ENCODE data around the gene FAM168A.
A peak's percentile ranks its signal among the peaks of the same experiment; 100 is the strongest.

The FAM168A gene

GRCh38 chr11:73382183-73382582 lies 215.7 kb downstream of the FAM168A start:
- Histone ChIP-seq H3K9ac (ENCODE audit: low read depth, low read length) (no peak overlapping the region), H3K9me3 (ENCODE audit: insufficient read depth, low read depth, low read length) (no peaks in the 10 kb centered on the region), H3K36me3 (ENCODE audit: insufficient read depth, low read depth, low read length) (no peaks in the 10 kb centered on the region), H3K4me1 (ENCODE audit: insufficient read depth, low read length) (no peaks in the 10 kb centered on the region; the same call in 1 of the 2 replicates), H3K27me3 (ENCODE audit: insufficient read depth, low read length) (peaks cover 9% of the 10 kb centered on the region), H3K4me3 (ENCODE audit: low read length) (no peak overlapping the region), H3K27ac (ENCODE audit: low read length) (no peak overlapping the region)

- Histone ChIP-seq H3K4me1 (ENCODE audit: insufficient read depth, low read length) (no peaks in the 10 kb centered on the region; the same call in 1 of the 2 replicates), H3K36me3 (ENCODE audit: insufficient read depth, low read depth, low read length) (no peaks in the 10 kb centered on the region), H3K27ac (ENCODE audit: low read length) (no peak overlapping the region), H3K27me3 (ENCODE audit: insufficient read depth, low read length) (peaks cover 15% of the 10 kb centered on the region), H3K9ac (ENCODE audit: low read depth, low read length) (no peak overlapping the region), H3K4me3 (ENCODE audit: low read length) (no peak overlapping the region), H3K9me3 (ENCODE audit: insufficient read depth, low read depth, low read length) (no peaks in the 10 kb centered on the region)
Measured at GRCh38 chr11:73381589-73381988, 216.3 kb downstream of the FAM168A start.

GRCh38 chr11:73380897-73381410 lies 217.0 kb downstream of the FAM168A start:
- H3K9me3 ChIP-seq (ENCODE audit: insufficient read depth, low read depth, low read length), result no peaks in the 10 kb centered on the region
- peaks cover 16% of the 10 kb centered on the region for H3K27me3 ChIP-seq (ENCODE audit: insufficient read depth, low read length)
- H3K4me3 ChIP-seq (ENCODE audit: low read length), result no peak overlapping the region
- no peaks in the 10 kb centered on the region for H3K36me3 ChIP-seq (ENCODE audit: insufficient read depth, low read depth, low read length)
- no peaks in the 10 kb centered on the region; the same call in 1 of the 2 replicates for H3K4me1 ChIP-seq (ENCODE audit: insufficient read depth, low read length)
- no peak overlapping the region for H3K9ac ChIP-seq (ENCODE audit: low read depth, low read length)
- no peak overlapping the region for H3K27ac ChIP-seq (ENCODE audit: low read length)

- Histone ChIP-seq H3K27ac (ENCODE audit: low read length) (no peak overlapping the region), H3K4me3 (ENCODE audit: low read length) (no peak overlapping the region)
Measured at GRCh38 chr11:73380331-73380730, 217.6 kb downstream of the FAM168A start.

GRCh38 chr11:73379189-73379880 lies 218.6 kb downstream of the FAM168A start:
- no peaks in the 10 kb centered on the region for H3K9me3 ChIP-seq (ENCODE audit: insufficient read depth, low read depth, low read length)
- H3K4me3 ChIP-seq (ENCODE audit: low read length), result no peak overlapping the region
- no peaks in the 10 kb centered on the region for H3K36me3 ChIP-seq (ENCODE audit: insufficient read depth, low read depth, low read length)
- H3K9ac ChIP-seq (ENCODE audit: low read depth, low read length), result no peak overlapping the region
- H3K27ac ChIP-seq (ENCODE audit: low read length), result no peak overlapping the region
- H3K4me1 ChIP-seq (ENCODE audit: insufficient read depth, low read length), result no peaks in the 10 kb centered on the region; the same call in 1 of the 2 replicates
- peaks cover 16% of the 10 kb centered on the region for H3K27me3 ChIP-seq (ENCODE audit: insufficient read depth, low read length)

More at GRCh38 chr11:73380331-73380730, 217.6 kb downstream of the FAM168A start:
- H3K9ac ChIP-seq (ENCODE audit: low read depth, low read length), result no peak overlapping the region
- H3K36me3 ChIP-seq (ENCODE audit: insufficient read depth, low read depth, low read length), result no peaks in the 10 kb centered on the region
- no peaks in the 10 kb centered on the region for H3K9me3 ChIP-seq (ENCODE audit: insufficient read depth, low read depth, low read length)
- no peaks in the 10 kb centered on the region; the same call in 1 of the 2 replicates for H3K4me1 ChIP-seq (ENCODE audit: insufficient read depth, low read length)
- peaks cover 16% of the 10 kb centered on the region for H3K27me3 ChIP-seq (ENCODE audit: insufficient read depth, low read length)

GRCh38 chr11:73376803-73377629 lies 220.9 kb downstream of the FAM168A start:
- Histone ChIP-seq H3K9ac (ENCODE audit: low read depth, low read length) (peak overlapping the region; percentile 59; the same call in 1 of the 2 replicates), H3K4me1 (ENCODE audit: insufficient read depth, low read length) (no peaks in the 10 kb centered on the region; the same call in 1 of the 2 replicates), H3K27ac (ENCODE audit: low read length) (no peak overlapping the region), H3K4me3 (ENCODE audit: low read length) (peak overlapping the region; percentile 74), H3K27me3 (ENCODE audit: insufficient read depth, low read length) (peaks cover 16% of the 10 kb centered on the region), H3K36me3 (ENCODE audit: insufficient read depth, low read depth, low read length) (no peaks in the 10 kb centered on the region), H3K9me3 (ENCODE audit: insufficient read depth, low read depth, low read length) (no peaks in the 10 kb centered on the region)

GRCh38 chr11:73376160-73376802 lies 221.6 kb downstream of the FAM168A start, which contains the start of gene RELT:
TSS of gene RELT (plus strand) at chr11:73376399. CDS start at chr11:73389137, 12,738 bp downstream.
- Histone ChIP-seq H3K4me1 (ENCODE audit: insufficient read depth, low read length) (no peaks in the 10 kb centered on the region; the same call in 1 of the 2 replicates), H3K36me3 (ENCODE audit: insufficient read depth, low read depth, low read length) (no peaks in the 10 kb centered on the region), H3K9ac (ENCODE audit: low read depth, low read length) (peak within 1 kb of the TSS; percentile 59; the same call in 1 of the 2 replicates), H3K27me3 (ENCODE audit: insufficient read depth, low read length) (peaks cover 16% of the 10 kb centered on the region), H3K27ac (ENCODE audit: low read length) (no peak within 1 kb of the TSS), H3K9me3 (ENCODE audit: insufficient read depth, low read depth, low read length) (no peaks in the 10 kb centered on the region), H3K4me3 (ENCODE audit: low read length) (peak within 1 kb of the TSS; percentile 74)

- peak overlapping the region; percentile 51; the same call in 1 of the 2 replicates for H3K4me3 ChIP-seq (ENCODE audit: low read length)
- H3K27ac ChIP-seq (ENCODE audit: low read length), result no peak overlapping the region
Measured at GRCh38 chr11:73375830-73376159, 222.1 kb downstream of the FAM168A start.

GRCh38 chr11:73374151-73374550 lies 223.8 kb downstream of the FAM168A start:
- Histone ChIP-seq H3K27me3 (ENCODE audit: insufficient read depth, low read length) (peaks cover 16% of the 10 kb centered on the region), H3K4me1 (ENCODE audit: insufficient read depth, low read length) (no peaks in the 10 kb centered on the region; the same call in 1 of the 2 replicates)

More at GRCh38 chr11:73375830-73376159, 222.1 kb downstream of the FAM168A start:
- Histone ChIP-seq H3K4me1 (ENCODE audit: insufficient read depth, low read length) (no peaks in the 10 kb centered on the region; the same call in 1 of the 2 replicates), H3K9ac (ENCODE audit: low read depth, low read length) (peak overlapping the region; percentile 49; the same call in 1 of the 2 replicates), H3K36me3 (ENCODE audit: insufficient read depth, low read depth, low read length) (no peaks in the 10 kb centered on the region), H3K27me3 (ENCODE audit: insufficient read depth, low read length) (peaks cover 16% of the 10 kb centered on the region), H3K9me3 (ENCODE audit: insufficient read depth, low read depth, low read length) (no peaks in the 10 kb centered on the region)

GRCh38 chr11:73372375-73372993 lies 225.4 kb downstream of the FAM168A start:
- Histone ChIP-seq H3K4me3 (ENCODE audit: low read length) (no peak overlapping the region), H3K27ac (ENCODE audit: low read length) (no peak overlapping the region), H3K36me3 (ENCODE audit: insufficient read depth, low read depth, low read length) (no peaks in the 10 kb centered on the region), H3K9ac (ENCODE audit: low read depth, low read length) (no peak overlapping the region), H3K4me1 (ENCODE audit: insufficient read depth, low read length) (no peaks in the 10 kb centered on the region), H3K9me3 (ENCODE audit: insufficient read depth, low read depth, low read length) (no peaks in the 10 kb centered on the region), H3K27me3 (ENCODE audit: insufficient read depth, low read length) (peaks cover 10% of the 10 kb centered on the region)

More at GRCh38 chr11:73374151-73374550, 223.8 kb downstream of the FAM168A start:
- Histone ChIP-seq H3K9me3 (ENCODE audit: insufficient read depth, low read depth, low read length) (no peaks in the 10 kb centered on the region), H3K36me3 (ENCODE audit: insufficient read depth, low read depth, low read length) (no peaks in the 10 kb centered on the region), H3K27ac (ENCODE audit: low read length) (no peak overlapping the region), H3K9ac (ENCODE audit: low read depth, low read length) (no peak overlapping the region), H3K4me3 (ENCODE audit: low read length) (no peak overlapping the region)
